ENCODE results near the gene TACR1. TPM values are rescaled to one million over a fixed set of nuclear protein-coding genes. Genes with fewer than 3 reads are reported as not detected.

Gene TACR1
- total and polyA plus RNA-seq, 2 of the 8 experiments (the other 6 are each of a cell fraction or from before 2014, with no cell fraction given) = 0.09 to 0.37 TPM

DNA sequence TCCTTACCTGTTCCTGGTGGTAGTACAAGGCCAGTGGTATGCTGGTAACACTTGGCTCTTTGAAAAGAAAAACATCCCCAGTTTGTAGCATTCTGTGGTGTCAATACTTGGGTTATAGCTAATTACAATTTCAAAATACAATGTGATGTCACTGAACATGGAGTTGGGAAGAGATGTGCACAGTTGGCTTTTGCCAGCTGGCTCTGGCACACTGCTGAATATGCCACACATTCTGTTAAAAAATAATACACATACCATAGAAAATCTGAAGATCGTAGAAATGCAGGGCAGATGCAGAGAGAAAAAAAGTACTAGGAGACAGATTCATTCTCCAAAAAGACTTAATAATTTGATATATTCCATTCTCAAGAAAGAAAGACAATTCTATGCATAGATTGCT, 101.5 kb downstream of the TACR1 start (continued):
- TF ChIP-seq RNF2 (IDR thresholded peaks at IDR 0.05; ENCODE audit: borderline replicate concordance, low read depth, low read length, missing control alignments, poor library complexity, severe bottlenecking) = no peak

All from H1 (cell line).